ENCODE results near the gene ATG13. TPM values are rescaled to one million over a fixed set of nuclear protein-coding genes. Genes with fewer than 3 reads are reported as not detected.

The ATG13 gene
- total and polyA plus RNA-seq, 10 donors, result 14.9 to 111 (median 81.9) TPM

DNA sequence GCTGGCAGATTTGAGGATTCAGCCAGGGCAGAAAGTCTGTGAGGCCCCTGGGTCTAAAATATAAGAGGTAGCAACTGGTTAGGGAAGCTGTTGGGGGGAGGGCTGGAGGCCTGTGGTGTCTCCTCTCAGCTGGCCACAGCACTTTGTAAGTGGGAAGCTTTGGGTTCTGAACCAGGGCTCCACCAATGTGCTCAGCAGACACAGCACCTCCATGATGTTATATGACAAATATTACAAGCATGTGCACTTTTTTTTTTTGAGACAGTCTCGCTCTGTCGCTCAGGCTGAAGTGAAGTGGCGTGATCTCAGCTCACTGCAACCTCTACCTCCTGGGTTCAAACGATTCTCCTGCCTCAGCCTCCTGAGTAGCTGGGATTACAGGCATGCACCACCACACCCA, 75.1 kb downstream of the ATG13 start:
- no peak for TF ChIP-seq POLR2A (IDR thresholded peaks at IDR 0.05)
- TF ChIP-seq, protein P1, sequence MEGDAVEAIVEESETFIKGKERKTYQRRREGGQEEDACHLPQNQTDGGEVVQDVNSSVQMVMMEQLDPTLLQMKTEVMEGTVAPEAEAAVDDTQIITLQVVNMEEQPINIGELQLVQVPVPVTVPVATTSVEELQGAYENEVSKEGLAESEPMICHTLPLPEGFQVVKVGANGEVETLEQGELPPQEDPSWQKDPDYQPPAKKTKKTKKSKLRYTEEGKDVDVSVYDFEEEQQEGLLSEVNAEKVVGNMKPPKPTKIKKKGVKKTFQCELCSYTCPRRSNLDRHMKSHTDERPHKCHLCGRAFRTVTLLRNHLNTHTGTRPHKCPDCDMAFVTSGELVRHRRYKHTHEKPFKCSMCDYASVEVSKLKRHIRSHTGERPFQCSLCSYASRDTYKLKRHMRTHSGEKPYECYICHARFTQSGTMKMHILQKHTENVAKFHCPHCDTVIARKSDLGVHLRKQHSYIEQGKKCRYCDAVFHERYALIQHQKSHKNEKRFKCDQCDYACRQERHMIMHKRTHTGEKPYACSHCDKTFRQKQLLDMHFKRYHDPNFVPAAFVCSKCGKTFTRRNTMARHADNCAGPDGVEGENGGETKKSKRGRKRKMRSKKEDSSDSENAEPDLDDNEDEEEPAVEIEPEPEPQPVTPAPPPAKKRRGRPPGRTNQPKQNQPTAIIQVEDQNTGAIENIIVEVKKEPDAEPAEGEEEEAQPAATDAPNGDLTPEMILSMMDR (IDR thresholded peaks at IDR 0.05 in 8 of 11, conservative IDR thresholded peaks at IDR 0.05 in 3 of 11), result no peak
- no peak for TF ChIP-seq POLR2AphosphoS5 (IDR thresholded peaks at IDR 0.05)
- H3K36me3 ChIP-seq, result peaks cover 12 to 100% (median 81%) of the 10 kb centered on the region in 6 donors
- H3K27ac ChIP-seq, result peak overlapping the region in 2 of 8 donors; percentile 8 to 48
- intact Hi-C loops (cut with DNase I; ENCODE audit: low total_unique reads), result no loop called here
- H3K9me3 ChIP-seq, result no peaks in the 10 kb centered on the region
- WGBS, 5 donors, result 93 to 97% (median 96%) methylated on average over 4 of the region's 4 CpGs
- no peak for DNase-seq
- no peaks in the 10 kb centered on the region for H3K27me3 ChIP-seq (replicated peaks in 1 of 7)
- H3K4me3 ChIP-seq, result no peak overlapping the region
- H3K4me1 ChIP-seq, result peaks cover 8 to 59% (median 27%) of the 10 kb centered on the region in 6 donors

DNA sequence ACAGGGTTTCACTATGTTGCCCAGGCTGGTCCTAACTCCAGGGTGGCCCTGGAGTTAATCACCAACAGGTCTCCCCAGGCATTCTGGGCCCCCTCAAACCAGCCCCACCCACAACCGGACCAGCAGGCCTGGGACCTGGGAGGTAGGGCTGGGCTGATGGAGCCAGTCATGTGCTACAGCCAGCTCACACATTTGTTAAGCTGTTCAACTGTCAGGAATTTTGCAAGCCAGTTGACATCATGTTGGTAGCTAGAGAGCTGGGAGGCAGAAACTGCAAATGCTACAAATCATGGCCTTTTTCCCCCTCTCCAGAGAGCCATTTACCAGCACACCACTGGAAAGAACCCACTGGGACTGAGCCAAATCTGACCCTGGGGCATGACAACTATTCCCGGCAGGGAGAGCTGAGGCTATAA, 76.3 kb downstream of the ATG13 start:
- H3K36me3 ChIP-seq, result peaks cover 12 to 88% (median 70%) of the 10 kb centered on the region in 6 donors
- WGBS, 5 donors, result 68 to 81% (median 79%) methylated on average over 2 of the region's 2 CpGs

DNA sequence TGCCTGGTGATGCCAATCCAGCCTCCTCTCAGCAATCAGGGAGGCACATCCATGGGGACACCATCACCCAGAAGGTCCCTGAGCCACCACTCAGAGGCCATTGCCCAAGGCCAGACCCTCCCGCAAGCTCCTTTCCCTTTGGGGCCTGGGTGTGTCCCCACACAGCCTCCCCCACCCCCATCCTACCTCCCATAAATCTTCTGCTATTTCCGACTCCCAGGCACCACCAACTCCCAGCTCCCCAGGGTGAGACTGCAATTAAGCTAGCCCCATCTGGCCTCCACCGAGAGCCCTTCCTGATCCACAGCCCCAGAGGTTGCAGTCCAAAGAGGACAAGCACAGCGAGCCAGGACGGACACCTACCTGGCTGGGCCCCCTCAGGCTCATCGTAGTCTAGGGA, 76.7 kb downstream of the ATG13 start:
- 81 to 89% (median 85%) methylated on average over 6 of the region's 6 CpGs for WGBS, 5 donors
- TF ChIP-seq POLR2AphosphoS5 (IDR thresholded peaks at IDR 0.05), result no peak
- TF ChIP-seq, protein P1 (IDR thresholded peaks at IDR 0.05 in 8 of 11, conservative IDR thresholded peaks at IDR 0.05 in 3 of 11), result no peak
- no peak for TF ChIP-seq POLR2A (IDR thresholded peaks at IDR 0.05)
- peak overlapping the region in 7 of 8 donors; percentile 27 to 88 (median 67) for H3K27ac ChIP-seq

More for the DNA sequence above, 76.3 kb downstream of the ATG13 start:
- TF ChIP-seq POLR2AphosphoS5 (IDR thresholded peaks at IDR 0.05), result peak in 1 of 3 donors; percentile 48
- TF ChIP-seq, protein P1 (IDR thresholded peaks at IDR 0.05 in 8 of 11, conservative IDR thresholded peaks at IDR 0.05 in 3 of 11), result no peak
- H3K27ac ChIP-seq, result peak overlapping the region in 7 of 8 donors; percentile 30 to 88 (median 67)
- intact Hi-C loops (cut with DNase I; ENCODE audit: low total_unique reads), result no loop called here
- DNase-seq, result no peak
- H3K4me1 ChIP-seq, result peaks cover 11 to 59% (median 33%) of the 10 kb centered on the region in 6 donors
- H3K9me3 ChIP-seq, result no peaks in the 10 kb centered on the region
- no peaks in the 10 kb centered on the region for H3K27me3 ChIP-seq (replicated peaks in 1 of 7)
- H3K4me3 ChIP-seq, result no peak overlapping the region

DNA sequence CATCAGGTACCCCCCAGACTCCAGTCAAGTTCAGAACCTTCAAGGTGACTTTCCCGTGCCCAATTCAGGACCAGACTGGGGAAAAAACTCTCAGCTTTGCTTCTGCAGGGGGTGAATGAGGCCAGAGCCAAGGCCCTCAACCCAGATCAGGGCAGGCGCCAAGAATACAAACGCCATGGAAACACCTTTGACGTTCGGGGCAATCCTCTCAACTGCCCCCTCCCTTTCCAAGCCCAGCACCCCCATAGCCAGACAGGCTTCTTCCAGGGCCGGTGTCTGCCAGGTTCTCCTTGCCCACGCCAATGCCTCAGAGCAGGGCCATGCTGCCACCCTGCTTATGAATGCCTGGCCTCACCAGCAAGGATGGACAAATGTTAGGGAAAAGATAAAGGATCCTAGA, 77.3 kb downstream of the ATG13 start:
- Histone ChIP-seq H3K4me3 (no peak overlapping the region), H3K27me3 (replicated peaks in 1 of 7) (no peaks in the 10 kb centered on the region), H3K9me3 (no peaks in the 10 kb centered on the region), H3K4me1 (peaks cover 11 to 67% (median 43%) of the 10 kb centered on the region in 6 donors), H3K27ac (peak overlapping the region in 7 of 8 donors; percentile 27 to 88 (median 67)), H3K36me3 (peaks cover 12 to 78% (median 66%) of the 10 kb centered on the region in 6 donors)
- TF ChIP-seq POLR2A (IDR thresholded peaks at IDR 0.05) (no peak), POLR2AphosphoS5 (IDR thresholded peaks at IDR 0.05) (no peak)
- TF ChIP-seq, protein P1 (IDR thresholded peaks at IDR 0.05 in 8 of 11, conservative IDR thresholded peaks at IDR 0.05 in 3 of 11), result no peak
- 85 to 93% (median 88%) methylated on average over 7 of the region's 7 CpGs for WGBS, 5 donors
- intact Hi-C loops (cut with DNase I; ENCODE audit: low total_unique reads), result no loop called here
- DNase-seq, result no peak

More for the DNA sequence above, 76.7 kb downstream of the ATG13 start:
- no peak for DNase-seq
- peaks cover 12 to 84% (median 68%) of the 10 kb centered on the region in 6 donors for H3K36me3 ChIP-seq
- H3K27me3 ChIP-seq (replicated peaks in 1 of 7), result no peaks in the 10 kb centered on the region
- intact Hi-C loops (cut with DNase I; ENCODE audit: low total_unique reads), result no loop called here
- H3K9me3 ChIP-seq, result no peaks in the 10 kb centered on the region
- H3K4me1 ChIP-seq, result peaks cover 11 to 62% (median 38%) of the 10 kb centered on the region in 6 donors
- H3K4me3 ChIP-seq, result no peak overlapping the region

All from spleen (tissue), 11 donors.